SKM-1 (cell line): ENCODE results near the gene CDK4.
"Not testable (repeated sequence)": the region's sequence is repeated elsewhere in the genome, so short reads cannot be mapped to it uniquely, and the experiment has no call there.

Experiments
- DNase-seq: peaks from one replicate; lab custom pipeline; 2025; ENCODE audit not compliant: unreplicated experiment; lab: John Stamatoyannopoulos, UW

Gene CDK4

DNA sequence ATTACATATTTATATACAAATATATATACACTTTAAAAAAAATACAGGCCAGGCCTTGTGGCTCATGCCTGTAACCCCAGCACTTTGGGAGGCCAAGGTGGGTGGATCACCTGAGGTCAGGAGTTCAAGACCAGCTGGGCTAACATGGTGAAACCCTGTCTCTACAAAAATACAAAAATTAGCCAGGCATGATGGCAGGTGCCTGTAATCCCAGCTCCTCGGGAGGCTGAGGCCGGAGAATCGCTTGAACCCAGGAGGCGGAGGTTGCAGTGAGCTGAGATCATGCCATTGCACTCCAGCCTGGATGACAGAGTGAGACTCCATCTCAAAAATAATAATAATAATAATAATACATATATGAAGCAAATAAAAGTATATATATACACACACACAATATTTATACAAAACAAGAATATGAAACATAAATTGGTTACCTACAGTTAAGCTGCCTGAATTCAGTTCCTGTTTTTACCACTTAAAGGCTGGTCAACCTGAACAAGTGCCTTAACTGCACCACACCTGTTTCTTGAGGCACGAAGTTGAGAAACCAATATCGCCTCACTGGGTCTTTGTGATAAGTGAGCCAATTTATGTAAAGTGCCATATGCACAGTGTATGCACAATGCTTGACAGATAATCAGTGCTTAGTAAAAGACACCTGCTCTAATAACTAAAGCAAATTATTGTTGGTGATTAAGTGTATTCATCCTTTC, 36.9 kb downstream of the CDK4 start:
- DNase-seq = not testable (repeated sequence)

DNA sequence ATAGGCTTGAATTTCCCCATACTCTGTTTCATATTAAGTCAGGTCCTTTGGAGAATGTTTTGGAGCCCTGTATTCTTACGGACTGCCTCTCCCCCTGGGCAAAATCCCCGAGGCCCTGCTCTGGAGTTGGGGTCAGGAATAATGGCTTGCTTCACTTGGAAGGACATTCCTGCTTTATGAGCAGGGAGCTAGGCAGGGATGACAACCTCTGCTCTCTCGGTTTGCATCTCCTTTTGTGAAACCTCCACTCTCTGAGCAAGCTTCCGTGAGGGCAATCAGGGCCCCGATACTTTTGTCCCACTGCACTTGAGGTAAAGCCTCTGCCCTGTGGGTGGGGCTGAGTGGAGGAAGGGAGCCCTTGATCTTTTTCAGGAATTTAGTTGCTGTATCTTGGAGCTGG, 38.9 kb downstream of the CDK4 start:
- no peak for DNase-seq

DNA sequence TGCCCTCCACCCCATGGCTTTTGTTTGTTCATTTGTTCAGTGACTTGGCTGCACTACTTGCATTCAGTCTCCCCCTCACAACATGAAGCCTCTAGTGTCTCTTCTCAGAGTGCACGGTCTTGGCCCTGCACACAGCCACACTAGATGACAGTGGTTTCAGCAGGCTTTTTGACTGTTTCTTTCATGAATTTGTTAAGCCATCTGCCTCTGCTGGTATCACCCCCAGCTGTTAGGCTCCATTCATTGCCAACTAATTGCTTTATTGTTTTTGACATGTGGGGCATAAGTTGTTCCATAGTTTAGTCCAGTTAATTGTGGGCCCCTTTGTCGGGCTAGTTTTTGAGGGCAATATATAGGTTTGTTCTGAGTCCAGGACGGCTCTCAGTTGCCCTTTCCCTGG, 39.4 kb downstream of the CDK4 start:
- DNase-seq = no peak

DNA sequence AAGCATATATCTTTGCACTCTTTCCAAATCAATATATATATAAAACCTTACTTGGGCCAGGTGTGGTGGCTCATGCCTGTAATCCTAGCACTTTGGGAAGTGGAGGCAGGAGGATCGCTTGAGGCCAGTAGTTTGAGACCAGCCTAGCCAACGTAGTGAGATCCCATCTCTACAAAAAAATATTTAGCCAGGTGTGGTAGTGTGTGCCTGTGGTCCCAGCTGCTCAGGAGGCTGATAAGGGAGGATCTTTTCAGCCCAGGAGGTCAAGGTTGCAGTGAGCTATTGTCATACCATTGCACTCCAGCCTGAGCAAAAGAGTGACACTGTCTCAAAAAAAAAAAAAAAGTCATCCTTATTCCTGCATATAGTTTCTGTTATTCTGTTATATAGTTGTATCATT, 43.8 kb downstream of the CDK4 start:
- DNase-seq = no peak

DNA sequence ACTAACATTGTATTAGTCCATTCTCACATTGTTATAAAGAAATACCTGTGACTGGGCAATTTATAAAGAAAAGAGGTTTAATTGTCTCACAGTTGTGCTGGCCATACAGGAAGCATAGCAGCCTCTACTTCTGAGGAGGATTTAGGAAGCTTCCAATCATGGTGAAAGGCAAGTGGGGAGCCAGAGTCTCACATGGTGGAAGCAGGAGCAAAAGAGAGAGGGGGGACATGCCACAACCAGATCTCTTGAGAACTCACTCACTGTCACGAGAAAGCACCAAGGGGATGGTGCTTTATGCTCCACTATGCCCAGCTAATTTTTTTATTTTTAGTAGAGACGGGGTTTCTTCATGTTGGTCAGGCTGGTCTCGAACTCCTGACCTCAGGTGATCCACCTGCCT, 44.9 kb downstream of the CDK4 start:
- DNase-seq = no peak

DNA sequence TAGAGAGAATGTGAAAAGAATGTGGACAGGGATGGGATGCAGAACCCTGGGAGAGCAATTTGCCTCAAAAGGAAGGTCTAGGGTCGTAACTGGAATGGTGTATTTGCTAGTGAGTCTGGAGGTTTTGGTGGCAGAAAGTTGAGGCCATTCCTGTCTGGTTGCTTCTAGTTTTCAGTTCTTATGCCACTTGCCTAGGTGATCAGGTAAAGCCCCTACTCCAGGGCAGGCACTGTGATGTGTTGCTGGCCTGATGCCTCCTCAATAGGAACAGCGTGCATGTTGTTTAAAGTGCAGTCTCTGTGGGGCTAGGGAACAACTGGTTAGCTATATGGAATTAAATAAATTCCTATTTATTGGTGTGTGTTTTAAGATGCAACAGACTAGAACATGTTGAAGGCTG, 51.8 kb downstream of the CDK4 start:
- no peak for DNase-seq

DNA sequence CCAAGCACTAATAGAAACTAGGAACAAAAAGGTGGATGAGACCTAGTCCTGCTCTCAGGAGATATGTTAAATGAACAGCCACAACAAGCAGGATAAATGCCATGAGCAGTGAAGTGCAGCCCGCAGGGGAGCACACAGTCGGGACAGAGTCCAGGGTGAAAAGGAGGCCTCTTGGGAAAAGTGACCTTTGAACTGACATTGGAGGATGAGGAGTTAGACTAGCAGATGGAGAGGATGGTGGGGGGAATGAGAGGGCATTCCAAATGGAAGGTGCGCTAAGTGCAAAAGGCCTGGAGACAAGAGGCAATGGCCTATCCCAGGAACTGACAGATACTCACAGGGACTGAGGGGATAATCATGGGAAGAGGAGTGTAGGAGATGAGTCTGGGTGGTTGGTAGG, 53.7 kb downstream of the CDK4 start:
- no peak for DNase-seq
